Activated T-cell treated with anti-CD3 and anti-CD28 coated beads for 1 hour (primary cell): ENCODE data around the gene FILIP1.
"Not testable (repeated sequence)": the region's sequence is repeated elsewhere in the genome, so short reads cannot be mapped to it uniquely, and the experiment has no call there.

Source experiments
- DNase-seq: peaks from one replicate; pipeline ENCODE4 v3.0.0-alpha.2; 2020; ENCODE audit warnings: low read depth

FILIP1 gene

GRCh38 chr6:75421316-75422023, 72.1 kb downstream of the FILIP1 start:
- DNase-seq, result no peak

DNA sequence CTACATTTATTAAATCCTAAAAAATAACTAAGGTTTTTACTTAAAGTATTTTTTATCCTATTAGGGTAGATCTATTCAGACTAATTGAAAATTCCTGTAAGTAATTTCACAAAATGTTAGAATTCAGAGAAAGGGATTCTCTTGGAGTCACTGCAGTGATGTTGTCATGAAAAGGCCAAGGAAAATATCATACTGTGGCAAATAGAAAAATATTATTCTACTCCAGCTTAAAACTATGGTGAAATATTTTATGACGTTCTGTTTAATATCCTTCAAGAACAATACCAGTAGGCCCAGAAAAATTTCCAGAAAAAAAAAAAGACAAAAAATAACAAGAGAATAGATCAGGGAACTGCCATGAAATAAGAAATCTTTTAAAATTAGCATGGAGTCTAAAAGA, 73.6 kb downstream of the FILIP1 start:
- no peak for DNase-seq

DNA sequence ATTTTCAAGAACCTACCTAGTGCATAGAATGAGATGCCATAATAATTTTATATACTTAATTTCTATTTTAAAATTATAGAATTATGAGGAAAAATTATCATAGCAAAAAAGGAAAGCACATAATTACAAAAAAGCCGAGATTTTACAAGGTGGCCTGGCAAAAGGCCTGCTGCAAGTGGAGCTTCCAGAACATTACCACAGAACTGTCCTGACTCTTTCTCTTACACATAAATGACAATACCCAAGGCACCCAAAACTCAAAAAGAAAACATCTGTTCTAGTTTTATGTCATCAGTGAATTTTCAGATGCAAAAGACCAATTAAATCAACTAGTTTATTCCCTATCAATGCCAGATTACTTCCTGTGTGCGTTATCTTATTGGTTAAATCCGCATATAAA, 74.2 kb downstream of the FILIP1 start:
- no peak for DNase-seq

GRCh38 chr6:75418233-75418632, 75.4 kb downstream of the FILIP1 start:
- DNase-seq, result no peak

- no peak for DNase-seq
Measured at GRCh38 chr6:75416443-75416842, 77.2 kb downstream of the FILIP1 start.

GRCh38 chr6:75415804-75416203, 77.8 kb downstream of the FILIP1 start:
- no peak for DNase-seq

GRCh38 chr6:75414445-75415021, 79.1 kb downstream of the FILIP1 start:
- DNase-seq, result no peak

GRCh38 chr6:75412969-75413662, 80.5 kb downstream of the FILIP1 start:
- no peak for DNase-seq

- DNase-seq, result not testable (repeated sequence)
Measured at GRCh38 chr6:75410564-75410963, 83.0 kb downstream of the FILIP1 start.

DNA sequence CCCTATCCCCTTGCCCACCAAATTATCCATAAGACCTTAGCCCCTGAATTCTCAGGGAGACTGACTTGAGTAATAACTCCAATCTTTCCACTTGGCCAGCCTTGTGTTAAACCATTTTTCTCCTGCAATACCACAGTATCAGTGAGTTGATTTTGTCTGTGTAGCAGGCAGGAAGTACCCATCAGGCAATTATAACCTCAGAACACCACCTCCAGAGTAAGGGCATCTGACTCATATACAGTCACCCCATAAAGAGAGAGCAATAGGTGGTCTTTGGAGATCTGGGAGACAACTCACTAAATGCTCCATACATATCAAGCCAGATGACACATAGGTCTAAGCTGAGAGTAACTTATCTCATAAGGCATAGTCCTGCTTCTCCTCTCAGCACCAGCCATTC, 83.7 kb downstream of the FILIP1 start:
- DNase-seq, result no peak

DNA sequence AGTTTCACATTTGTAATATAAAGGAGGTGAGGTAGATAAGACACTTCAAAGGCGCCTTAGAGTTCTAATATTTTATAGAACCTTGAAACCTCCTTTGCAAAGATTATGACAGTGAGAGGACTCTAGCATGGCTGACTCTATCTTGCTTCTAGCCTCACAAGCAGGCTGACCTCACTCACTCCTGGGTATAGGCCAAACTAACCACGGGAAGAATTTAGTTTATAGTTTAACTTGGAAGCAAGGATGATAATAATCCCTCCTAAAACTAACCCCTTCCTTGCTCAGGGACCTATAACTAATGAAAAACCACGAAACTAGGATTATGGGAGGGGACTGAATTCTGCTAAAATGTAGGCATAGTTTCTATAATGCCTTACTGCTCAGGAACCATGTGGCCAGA, 84.3 kb downstream of the FILIP1 start:
- DNase-seq, result no peak

GRCh38 chr6:75403563-75404080, 90.0 kb downstream of the FILIP1 start:
- no peak for DNase-seq

- no peak for DNase-seq
Measured at GRCh38 chr6:75402296-75402695, 91.3 kb downstream of the FILIP1 start.

DNA sequence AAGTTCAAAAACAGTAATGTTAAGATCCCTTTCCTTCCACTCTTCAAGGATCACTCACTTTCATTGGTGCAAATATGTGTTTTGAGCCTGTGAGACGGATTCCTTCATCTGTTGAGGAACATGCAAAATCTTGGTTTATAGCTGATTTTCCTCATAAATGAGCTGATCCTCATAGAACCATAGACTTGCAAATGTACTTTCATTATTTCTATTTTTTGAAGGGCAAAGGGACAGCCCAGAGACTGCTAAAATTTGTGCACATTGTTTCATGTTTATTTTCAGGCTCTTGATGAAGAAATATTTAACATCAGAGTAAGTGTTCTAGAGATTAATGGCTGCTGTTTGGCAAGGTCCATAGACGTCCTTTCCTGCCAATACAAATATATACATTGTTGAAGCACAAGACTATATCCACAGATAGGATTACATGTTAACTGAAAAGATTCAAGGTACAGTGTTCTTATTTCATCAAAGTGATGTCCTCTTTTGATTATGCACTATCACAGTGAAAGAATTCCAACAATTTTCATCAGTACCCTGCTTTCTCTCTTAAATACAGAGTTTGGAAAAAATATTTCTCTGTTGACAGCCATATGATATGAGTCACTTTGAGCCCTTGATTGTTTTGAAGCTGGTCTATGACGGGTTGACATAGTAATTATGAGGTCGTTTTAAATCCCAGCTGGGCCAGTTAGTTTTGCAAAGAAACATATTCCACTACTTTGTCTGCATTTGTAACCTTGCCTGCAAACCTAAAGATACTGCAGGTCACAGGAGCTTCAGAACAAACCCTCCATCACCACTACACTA, 95.7 kb downstream of the FILIP1 start:
- DNase-seq, result no peak

DNA sequence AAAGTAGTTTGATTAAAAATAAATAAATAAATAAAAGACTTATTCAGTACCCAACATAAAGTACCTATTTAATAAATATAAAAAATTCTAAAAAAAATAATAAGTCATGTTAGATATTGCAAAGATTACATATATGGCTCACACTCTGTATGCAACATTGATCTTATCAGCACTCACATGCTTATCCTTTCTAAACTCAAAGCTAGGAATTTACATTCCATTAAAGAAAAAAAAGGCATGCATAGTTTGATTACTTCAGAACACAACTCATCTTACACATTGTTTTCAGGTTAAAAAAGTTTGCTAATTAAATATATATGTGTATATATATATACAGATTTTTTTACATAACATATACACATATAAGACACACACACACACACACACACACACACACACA, 96.4 kb downstream of the FILIP1 start:
- no peak for DNase-seq

- DNase-seq, result no peak
Measured at GRCh38 chr6:75396005-75396800, 97.4 kb downstream of the FILIP1 start.

GRCh38 chr6:75393806-75394205, 99.8 kb downstream of the FILIP1 start:
- no peak for DNase-seq

DNA sequence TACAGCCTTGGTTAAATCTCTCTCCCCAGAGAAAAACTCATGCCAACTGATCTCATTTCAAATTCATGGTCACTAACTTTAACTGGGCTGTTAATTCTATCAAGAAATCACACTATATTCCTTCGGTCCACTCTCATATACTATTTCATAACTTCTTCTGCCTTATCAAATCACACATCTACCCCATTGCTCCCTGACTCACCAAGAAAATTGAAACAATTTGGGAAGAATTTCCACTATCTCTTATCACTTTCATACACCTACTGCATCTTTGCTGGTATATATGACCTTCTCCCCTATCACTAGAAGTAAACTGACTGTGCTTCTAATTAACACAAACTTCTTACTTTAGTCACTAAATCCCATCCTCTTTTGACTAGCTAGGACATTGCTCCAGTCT, 102.3 kb downstream of the FILIP1 start:
- DNase-seq, result no peak

DNA sequence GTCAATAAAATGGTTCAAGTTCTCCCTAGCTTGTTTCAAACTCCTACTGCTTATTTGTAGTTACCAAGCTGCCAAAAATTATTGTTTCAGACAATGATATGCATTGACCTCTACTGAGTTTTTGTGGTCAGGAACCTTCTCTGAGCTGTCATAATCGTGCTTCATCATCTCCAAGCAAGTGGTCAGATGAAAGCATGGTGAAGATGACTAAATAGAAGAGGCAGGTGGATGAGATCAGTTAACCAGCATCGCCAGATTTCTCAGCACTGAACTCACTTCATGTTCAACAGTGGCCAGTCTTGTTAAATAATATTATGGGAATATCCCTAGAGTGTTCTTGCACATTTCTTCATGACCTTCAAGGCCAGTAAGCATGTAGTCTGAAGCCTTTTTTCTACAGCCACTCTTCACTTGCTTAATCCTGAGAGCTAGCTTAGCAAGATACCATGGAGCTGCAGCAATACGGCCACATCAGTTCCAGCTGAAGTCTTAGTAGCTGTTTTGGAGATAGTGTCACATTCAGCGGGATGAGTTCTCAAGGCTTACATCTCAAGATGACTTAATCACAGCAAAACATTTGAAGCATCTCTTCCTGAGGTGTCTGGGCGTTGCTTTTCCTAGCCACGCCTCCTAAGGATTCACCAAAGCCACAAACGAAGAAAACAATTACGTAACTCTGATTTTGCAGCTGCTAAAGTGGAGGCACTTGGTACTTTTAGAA, 107.4 kb downstream of the FILIP1 start:
- DNase-seq, result no peak

DNA sequence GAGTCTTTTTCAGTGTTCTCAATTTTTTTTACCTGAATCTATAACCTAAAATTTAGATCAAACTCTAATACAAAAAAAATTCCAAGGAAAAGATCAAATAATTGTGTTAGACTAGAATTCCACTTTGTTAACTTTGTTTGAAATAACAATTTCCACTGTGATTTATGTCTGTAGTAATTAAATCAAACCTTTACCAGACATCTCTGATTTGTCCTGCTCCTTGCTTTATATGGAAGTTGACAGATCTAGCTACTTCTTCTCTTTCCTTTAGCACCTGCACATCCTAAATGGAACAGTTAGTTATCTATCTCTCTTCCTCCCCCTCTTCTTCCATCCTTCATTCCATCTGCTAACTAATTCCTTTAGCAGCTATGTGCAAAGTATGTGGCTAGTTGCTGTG, 109.5 kb downstream of the FILIP1 start:
- no peak for DNase-seq

GRCh38 chr6:75382634-75382900, 111.0 kb downstream of the FILIP1 start:
- DNase-seq, result no peak
